NCI-H2107 treated with DMSO at 0.1 percent for 48 hours (cell line): ENCODE data around the gene FNDC1.

Experiments used
- DNase-seq: peaks from one replicate; lab custom pipeline; 2025; ENCODE audit not compliant: unreplicated experiment; lab: John Stamatoyannopoulos, UW

The FNDC1 gene

GRCh38 chr6:159204605-159205004 lies 35.4 kb downstream of the FNDC1 start:
- no peak for DNase-seq

GRCh38 chr6:159212028-159212427 lies 42.8 kb downstream of the FNDC1 start:
- no peak for DNase-seq

GRCh38 chr6:159212525-159213280 lies 43.5 kb downstream of the FNDC1 start:
- no peak for DNase-seq

GRCh38 chr6:159213405-159213804 lies 44.2 kb downstream of the FNDC1 start:
- no peak for DNase-seq

GRCh38 chr6:159214281-159214680 lies 45.1 kb downstream of the FNDC1 start:
- DNase-seq = no peak

- DNase-seq = peak; percentile 44
These were observed 48.5 kb downstream of the FNDC1 start for GRCh38 chr6:159217595-159218275.

GRCh38 chr6:159220093-159220492 lies 50.9 kb downstream of the FNDC1 start:
- no peak for DNase-seq

- no peak for DNase-seq
These were observed 52.4 kb downstream of the FNDC1 start for GRCh38 chr6:159221486-159222170.

- no peak for DNase-seq
These were observed 55.3 kb downstream of the FNDC1 start for GRCh38 chr6:159224452-159224851.

GRCh38 chr6:159229651-159230051 lies 60.5 kb downstream of the FNDC1 start:
- DNase-seq = no peak

GRCh38 chr6:159232106-159232645 lies 63.0 kb downstream of the FNDC1 start:
- DNase-seq = no peak

- DNase-seq = no peak
These were observed 63.6 kb downstream of the FNDC1 start for GRCh38 chr6:159232751-159233150.

- DNase-seq = no peak
These were observed 64.3 kb downstream of the FNDC1 start for GRCh38 chr6:159233365-159234101.

GRCh38 chr6:159234102-159234553 lies 64.9 kb downstream of the FNDC1 start:
- no peak for DNase-seq

GRCh38 chr6:159238920-159239558 lies 69.8 kb downstream of the FNDC1 start:
- no peak for DNase-seq

- DNase-seq = no peak
These were observed 79.9 kb downstream of the FNDC1 start for GRCh38 chr6:159249128-159249527.

- DNase-seq = no peak
These were observed 80.6 kb downstream of the FNDC1 start for GRCh38 chr6:159249752-159250151.

- no peak for DNase-seq
These were observed 81.4 kb downstream of the FNDC1 start for GRCh38 chr6:159250633-159251032.

- peak; percentile 99 for DNase-seq
These were observed 83.8 kb downstream of the FNDC1 start for GRCh38 chr6:159252955-159253508.

GRCh38 chr6:159254186-159254585 lies 85.0 kb downstream of the FNDC1 start:
- DNase-seq = no peak
